ENCODE results near the gene MACROD1.

Gene MACROD1

GRCh38 chr11:64019106-64020037 lies 146.5 kb downstream of the MACROD1 start:
- no peak overlapping the region for H3K18ac ChIP-seq (ENCODE audit: low read length)
- H3K79me2 ChIP-seq (ENCODE audit: control insufficient read depth, insufficient read depth, low read length, poor library complexity), result no peaks in the 10 kb centered on the region
- H3K14ac ChIP-seq (ENCODE audit: low read length), result no peak overlapping the region
- no peak overlapping the region for H3K9ac ChIP-seq (ENCODE audit: low read length)
- H4K12ac ChIP-seq (ENCODE audit: low read depth, low read length), result no peak overlapping the region
- no peak overlapping the region for H2BK120ac ChIP-seq (ENCODE audit: insufficient read depth, low read length, poor library complexity)
- no peak overlapping the region for H2BK5ac ChIP-seq (ENCODE audit: low read depth, low read length, poor library complexity)
- no peaks in the 10 kb centered on the region for H3K36me3 ChIP-seq (ENCODE audit: control insufficient read depth in 1 of 2, insufficient read depth in 2 of 2, low read length in 2 of 2)
- DNase-seq, result no peak
- no peak overlapping the region for H2AFZ ChIP-seq (ENCODE audit: insufficient read depth, low read length, poor library complexity)
- no peaks in the 10 kb centered on the region for H3K4me1 ChIP-seq (ENCODE audit: control insufficient read depth in 1 of 2, insufficient read depth in 2 of 2, low read length in 2 of 2)
- H4K91ac ChIP-seq (ENCODE audit: low read depth, low read length), result no peak overlapping the region
- H3K4me3 ChIP-seq (ENCODE audit: low read depth, low read length), result peak overlapping the region; percentile 23
- H4K8ac ChIP-seq (ENCODE audit: low read depth, low read length), result no peak overlapping the region
- H2AK5ac ChIP-seq (ENCODE audit: low read length), result no peak overlapping the region
- H3K79me1 ChIP-seq (ENCODE audit: low read length), result no peaks in the 10 kb centered on the region
- H3K27ac ChIP-seq (ENCODE audit: low read depth, low read length), result no peak overlapping the region
- H2BK12ac ChIP-seq (ENCODE audit: low read length), result no peak overlapping the region
- H3K4ac ChIP-seq (ENCODE audit: low read depth, low read length), result no peak overlapping the region
- peaks cover 2% of the 10 kb centered on the region for H3K9me3 ChIP-seq (ENCODE audit: insufficient read depth, low read depth, low read length)
- no peak overlapping the region for H3K23ac ChIP-seq (ENCODE audit: low read length)
- no CpG with 5 or more reads among the region's 27 CpGs for WGBS (ENCODE audit: extremely low coverage, insufficient coverage, insufficient read length)
- H3K27me3 ChIP-seq (ENCODE audit: insufficient read depth, low read length), result no peaks in the 10 kb centered on the region
- no peak overlapping the region for H3K4me2 ChIP-seq (ENCODE audit: low read length)

- Histone ChIP-seq H4K12ac (ENCODE audit: low read depth, low read length) (no peak overlapping the region), H3K4me1 (ENCODE audit: control insufficient read depth in 1 of 2, insufficient read depth in 2 of 2, low read length in 2 of 2) (no peaks in the 10 kb centered on the region), H2BK120ac (ENCODE audit: insufficient read depth, low read length, poor library complexity) (no peak overlapping the region), H3K36me3 (ENCODE audit: control insufficient read depth in 1 of 2, insufficient read depth in 2 of 2, low read length in 2 of 2) (no peaks in the 10 kb centered on the region), H3K18ac (ENCODE audit: low read length) (no peak overlapping the region), H3K4me2 (ENCODE audit: low read length) (no peak overlapping the region), H2AFZ (ENCODE audit: insufficient read depth, low read length, poor library complexity) (no peak overlapping the region), H3K9ac (ENCODE audit: low read length) (no peak overlapping the region), H3K79me2 (ENCODE audit: control insufficient read depth, insufficient read depth, low read length, poor library complexity) (no peaks in the 10 kb centered on the region), H3K4ac (ENCODE audit: low read depth, low read length) (no peak overlapping the region), H2AK5ac (ENCODE audit: low read length) (no peak overlapping the region), H2BK5ac (ENCODE audit: low read depth, low read length, poor library complexity) (no peak overlapping the region), H3K27ac (ENCODE audit: low read depth, low read length) (no peak overlapping the region), H3K9me3 (ENCODE audit: insufficient read depth, low read depth, low read length) (peaks cover 2% of the 10 kb centered on the region), H3K27me3 (ENCODE audit: insufficient read depth, low read length) (no peaks in the 10 kb centered on the region), H3K4me3 (ENCODE audit: low read depth, low read length) (no peak overlapping the region), H3K14ac (ENCODE audit: low read length) (no peak overlapping the region), H2BK12ac (ENCODE audit: low read length) (no peak overlapping the region), H4K91ac (ENCODE audit: low read depth, low read length) (no peak overlapping the region), H3K23ac (ENCODE audit: low read length) (no peak overlapping the region), H4K8ac (ENCODE audit: low read depth, low read length) (no peak overlapping the region), H3K79me1 (ENCODE audit: low read length) (no peaks in the 10 kb centered on the region)
- no peak for DNase-seq
- WGBS (ENCODE audit: extremely low coverage, insufficient coverage, insufficient read length), result no CpG with 5 or more reads among the region's 8 CpGs
These were observed 147.6 kb downstream of the MACROD1 start for GRCh38 chr11:64018310-64018709.

- DNase-seq, result no peak
- H3K79me1 ChIP-seq (ENCODE audit: low read length), result no peaks in the 10 kb centered on the region
- H3K4me1 ChIP-seq (ENCODE audit: control insufficient read depth in 1 of 2, insufficient read depth in 2 of 2, low read length in 2 of 2), result no peaks in the 10 kb centered on the region
- H4K8ac ChIP-seq (ENCODE audit: low read depth, low read length), result no peak overlapping the region
- H3K23ac ChIP-seq (ENCODE audit: low read length), result no peak overlapping the region
- no peak overlapping the region for H4K12ac ChIP-seq (ENCODE audit: low read depth, low read length)
- no peak overlapping the region for H3K27ac ChIP-seq (ENCODE audit: low read depth, low read length)
- no peak overlapping the region for H3K18ac ChIP-seq (ENCODE audit: low read length)
- H3K4me3 ChIP-seq (ENCODE audit: low read depth, low read length), result no peak overlapping the region
- no peak overlapping the region for H4K91ac ChIP-seq (ENCODE audit: low read depth, low read length)
- H3K9me3 ChIP-seq (ENCODE audit: insufficient read depth, low read depth, low read length), result peaks cover 2% of the 10 kb centered on the region
- H2AFZ ChIP-seq (ENCODE audit: insufficient read depth, low read length, poor library complexity), result no peak overlapping the region
- no peak overlapping the region for H3K14ac ChIP-seq (ENCODE audit: low read length)
- H3K79me2 ChIP-seq (ENCODE audit: control insufficient read depth, insufficient read depth, low read length, poor library complexity), result no peaks in the 10 kb centered on the region
- no peaks in the 10 kb centered on the region for H3K27me3 ChIP-seq (ENCODE audit: insufficient read depth, low read length)
- no peak overlapping the region for H2BK120ac ChIP-seq (ENCODE audit: insufficient read depth, low read length, poor library complexity)
- no peak overlapping the region for H3K4me2 ChIP-seq (ENCODE audit: low read length)
- no CpG with 5 or more reads among the region's 7 CpGs for WGBS (ENCODE audit: extremely low coverage, insufficient coverage, insufficient read length)
- H3K9ac ChIP-seq (ENCODE audit: low read length), result no peak overlapping the region
- H2AK5ac ChIP-seq (ENCODE audit: low read length), result no peak overlapping the region
- no peak overlapping the region for H3K4ac ChIP-seq (ENCODE audit: low read depth, low read length)
- H2BK12ac ChIP-seq (ENCODE audit: low read length), result no peak overlapping the region
- H2BK5ac ChIP-seq (ENCODE audit: low read depth, low read length, poor library complexity), result no peak overlapping the region
- no peaks in the 10 kb centered on the region for H3K36me3 ChIP-seq (ENCODE audit: control insufficient read depth in 1 of 2, insufficient read depth in 2 of 2, low read length in 2 of 2)
These were observed 148.0 kb downstream of the MACROD1 start for GRCh38 chr11:64017945-64018224.

GRCh38 chr11:64015935-64016845 lies 149.7 kb downstream of the MACROD1 start:
- Histone ChIP-seq H2BK12ac (ENCODE audit: low read length) (no peak overlapping the region), H4K8ac (ENCODE audit: low read depth, low read length) (no peak overlapping the region), H2AK5ac (ENCODE audit: low read length) (no peak overlapping the region), H3K9ac (ENCODE audit: low read length) (no peak overlapping the region), H3K14ac (ENCODE audit: low read length) (no peak overlapping the region), H3K4ac (ENCODE audit: low read depth, low read length) (no peak overlapping the region), H3K18ac (ENCODE audit: low read length) (no peak overlapping the region), H2AFZ (ENCODE audit: insufficient read depth, low read length, poor library complexity) (no peak overlapping the region), H3K4me2 (ENCODE audit: low read length) (no peak overlapping the region), H3K4me3 (ENCODE audit: low read depth, low read length) (no peak overlapping the region), H3K27me3 (ENCODE audit: insufficient read depth, low read length) (no peaks in the 10 kb centered on the region), H2BK5ac (ENCODE audit: low read depth, low read length, poor library complexity) (no peak overlapping the region), H3K9me3 (ENCODE audit: insufficient read depth, low read depth, low read length) (peaks cover 2% of the 10 kb centered on the region), H3K79me1 (ENCODE audit: low read length) (no peaks in the 10 kb centered on the region), H2BK120ac (ENCODE audit: insufficient read depth, low read length, poor library complexity) (no peak overlapping the region), H4K12ac (ENCODE audit: low read depth, low read length) (no peak overlapping the region), H3K23ac (ENCODE audit: low read length) (no peak overlapping the region), H3K79me2 (ENCODE audit: control insufficient read depth, insufficient read depth, low read length, poor library complexity) (no peaks in the 10 kb centered on the region), H3K4me1 (ENCODE audit: control insufficient read depth in 1 of 2, insufficient read depth in 2 of 2, low read length in 2 of 2) (no peaks in the 10 kb centered on the region), H3K27ac (ENCODE audit: low read depth, low read length) (no peak overlapping the region), H4K91ac (ENCODE audit: low read depth, low read length) (no peak overlapping the region), H3K36me3 (ENCODE audit: control insufficient read depth in 1 of 2, insufficient read depth in 2 of 2, low read length in 2 of 2) (no peaks in the 10 kb centered on the region)
- no peak for DNase-seq
- no CpG with 5 or more reads among the region's 35 CpGs for WGBS (ENCODE audit: extremely low coverage, insufficient coverage, insufficient read length)

All from trophoblast cell (in vitro differentiated cells and primary cell).